SK-N-SH (cell line): Measurements from ENCODE around the gene ZSWIM3. TPM values are rescaled to one million over a fixed set of nuclear protein-coding genes. Genes with fewer than 3 reads are reported as not detected.

Source experiments
- CTCF ChIA-PET: fragments of 300-600, 350-600 bp; formaldehyde crosslinking; extraction: SDS; loops from one replicate; lab custom pipeline; 2021; lab: Yijun Ruan, JAX
- POLR2A ChIA-PET: fragments of 350-600 bp; sonication (Branson Sonifier 250); formaldehyde crosslinking; extraction: SDS; loops from one replicate; lab custom pipeline; 2020; ENCODE audit warnings: antibody characterized with exemption, inconsistent platforms; lab: Yijun Ruan, JAX
- DNase-seq: peaks from one replicate; pipeline ENCODE4 v3.0.0; 2012
- H2AFZ ChIP-seq: fragments of 200-600 bp; sonication (generic); 2 replicates; pipeline ENCODE4 v1.8.1; 2016; ENCODE audit warnings: antibody characterized with exemption, mild to moderate bottlenecking, low read depth
- H3F3A ChIP-seq: fragments of 200-600 bp; sonication (generic); replicated peaks from 2 replicates; pipeline ENCODE3; 2016; ENCODE audit warnings: antibody characterized with exemption, mild to moderate bottlenecking; ENCODE audit not compliant: insufficient read depth
- H3K27ac ChIP-seq, 2 experiments: fragments of 200-500 bp in 1 of 2; fragments of 200-600 bp in 1 of 2; sonication (Bioruptor generic) in 1 of 2; sonication (generic), shearing (Covaris generic) in 1 of 2; 2 replicates each; pipeline versions ENCODE4 v1.5.1 to v1.6.1; 2014 to 2016; ENCODE audit warnings: low read depth in 2 of 2, inconsistent platforms in 1 of 2, low read length in 1 of 2, mild to moderate bottlenecking in 1 of 2, mixed read lengths in 1 of 2
- H3K27me3 ChIP-seq: fragments of 200-600 bp; sonication (generic), shearing (Covaris generic); 2 replicates; pipeline ENCODE4 v1.6.1; 2016; ENCODE audit warnings: mixed run types; ENCODE audit not compliant: insufficient read depth
- H3K36me3 ChIP-seq, 2 experiments: fragments of 200-500 bp in 1 of 2; fragments of 200-600 bp in 1 of 2; sonication (Bioruptor generic) in 1 of 2; sonication (generic) in 1 of 2; replicated peaks in 1 of 2; 2 replicates each; pipeline versions ENCODE3 to v1.5.1; 2014 to 2016; ENCODE audit warnings: low read length in 1 of 2, mild to moderate bottlenecking in 1 of 2; ENCODE audit not compliant: insufficient read depth in 2 of 2, control insufficient read depth in 1 of 2
- H3K4me1 ChIP-seq, 2 experiments: fragments of 200-500 bp in 1 of 2; fragments of 200-600 bp in 1 of 2; sonication (Bioruptor generic) in 1 of 2; sonication (generic), shearing (Covaris generic) in 1 of 2; 2 replicates each; pipeline versions ENCODE4 v1.5.1 to v1.6.1; 2014 to 2016; ENCODE audit warnings: low read depth in 1 of 2, low read length in 1 of 2, mixed run types in 1 of 2; ENCODE audit not compliant: insufficient read depth in 2 of 2, control insufficient read depth in 1 of 2
- H3K4me2 ChIP-seq: fragments of 200-600 bp; sonication (generic), shearing (Covaris generic); 2 replicates; pipeline ENCODE4 v1.6.1; 2017; ENCODE audit warnings: mixed run types
- H3K4me3 ChIP-seq, 2 experiments: fragments of 200-500 bp in 1 of 2; fragments of 200-600 bp in 1 of 2; sonication (Bioruptor generic) in 1 of 2; sonication (generic), shearing (Covaris generic) in 1 of 2; 2 replicates each; pipeline versions ENCODE4 v1.5.1 to v1.8.1; 2014 to 2016; ENCODE audit warnings: low read depth in 2 of 2, inconsistent platforms in 1 of 2, low read length in 1 of 2, mild to moderate bottlenecking in 1 of 2, mixed read lengths in 1 of 2, moderate library complexity in 1 of 2
- H3K79me2 ChIP-seq: fragments of 200-600 bp; sonication (generic); 2 replicates; pipeline ENCODE4 v1.8.1; 2017; ENCODE audit warnings: mild to moderate bottlenecking; ENCODE audit not compliant: insufficient read depth
- H3K9ac ChIP-seq: fragments of 200-600 bp; sonication (generic); 2 replicates; pipeline ENCODE4 v1.6.1; 2017; ENCODE audit warnings: mixed run types
- H3K9me2 ChIP-seq: fragments of 200-600 bp; sonication (generic); 2 replicates; pipeline ENCODE4 v1.6.1; 2017; ENCODE audit warnings: mixed run types
- H3K9me3 ChIP-seq: fragments of 200-600 bp; sonication (generic); 2 replicates; pipeline ENCODE4 v1.6.1; 2017; ENCODE audit warnings: mixed run types, mild to moderate bottlenecking, moderate library complexity
- H4K20me1 ChIP-seq: fragments of 200-600 bp; sonication (generic); 2 replicates; pipeline ENCODE4 v1.6.1; 2017; ENCODE audit warnings: mild to moderate bottlenecking, mixed run types; ENCODE audit not compliant: insufficient read depth
- CHD2 ChIP-seq: fragments of 150-350 bp; IDR thresholded peaks from 2 replicates; pipeline ENCODE4 v1.6.1; 2018; ENCODE audit warnings: low read length; ENCODE audit not compliant: partially characterized antibody
- CTCF ChIP-seq: fragments of 200-600 bp; sonication (generic); IDR thresholded peaks from 2 replicates; pipeline ENCODE4 v1.6.1; 2017; ENCODE audit warnings: antibody characterized with exemption, mild to moderate bottlenecking, moderate library complexity
- EP300 ChIP-seq, 2 experiments: IDR thresholded peaks; 2 replicates each; pipeline versions ENCODE4 v1.4.0 to v1.6.1; 2012; ENCODE audit warnings: borderline replicate concordance in 1 of 2, low read depth in 1 of 2, low read length in 1 of 2
- IRF3 ChIP-seq: fragments of 150-350 bp; IDR thresholded peaks from 2 replicates; pipeline ENCODE4 v1.6.1; 2016; ENCODE audit warnings: mild to moderate bottlenecking, low read depth, low read length
- MAX ChIP-seq: IDR thresholded peaks from 2 replicates; pipeline ENCODE4 v1.4.0; 2012; ENCODE audit warnings: low read depth
- NRF1 ChIP-seq: IDR thresholded peaks from 2 replicates; pipeline ENCODE4 v1.6.1; 2012; ENCODE audit warnings: low read depth, mild to moderate bottlenecking, low read length
- RCOR1 ChIP-seq: fragments of 150-350 bp; IDR thresholded peaks from 2 replicates; pipeline ENCODE4 v1.6.1; 2017; ENCODE audit warnings: antibody characterized with exemption, low read length
- REST ChIP-seq: IDR thresholded peaks from 2 replicates; pipeline ENCODE4 v1.6.1; 2012; ENCODE audit warnings: mild to moderate bottlenecking, low read depth, low read length, moderate library complexity
- RFX5 ChIP-seq: IDR thresholded peaks from 2 replicates; pipeline ENCODE4 v1.6.1; 2012; ENCODE audit warnings: mild to moderate bottlenecking, improper control_type of control experiment, low read length
- SIN3A ChIP-seq: IDR thresholded peaks from 2 replicates; pipeline ENCODE4 v1.6.1; 2012; ENCODE audit warnings: low read depth, mild to moderate bottlenecking, low read length, moderate library complexity, borderline replicate concordance
- TAF1 ChIP-seq: IDR thresholded peaks from 2 replicates; pipeline ENCODE4 v1.6.1; 2012; ENCODE audit warnings: low read depth, mild to moderate bottlenecking, low read length, moderate library complexity, borderline replicate concordance
- TEAD4 ChIP-seq: IDR thresholded peaks from 2 replicates; pipeline ENCODE4 v1.4.0; 2012; ENCODE audit warnings: mild to moderate bottlenecking, borderline replicate concordance; ENCODE audit not compliant: insufficient read depth
- USF2 ChIP-seq: fragments of 150-350 bp; IDR thresholded peaks from 2 replicates; pipeline ENCODE4 v1.6.1; 2017; ENCODE audit warnings: antibody characterized with exemption, low read length, low read depth, borderline replicate concordance
- YY1 ChIP-seq: IDR thresholded peaks from 2 replicates; pipeline ENCODE4 v1.4.0; 2012; ENCODE audit warnings: low read depth, mild to moderate bottlenecking
- WGBS: methylation state at CpG from one replicate; pipeline ENCODE4 v1.1.6; 2017; ENCODE audit warnings: low lambda C conversion rate; 5-methylcytosine and 5-hydroxymethylcytosine counted together
- polyA plus RNA-seq, 3 experiments: library from polyadenylated mRNA; depleted of rRNA; stranded (reverse); fragments of >200 nt; gene quantifications; 2 replicates each; pipeline ENCODE4 v1.2.3, GENCODE V29; 2012

Gene ZSWIM3
- polyA plus RNA-seq, 1 of the 3 experiments (the other 2 are of a cell fraction): 2.3 TPM

- Histone ChIP-seq H3K9ac (no peak overlapping the region), H3K4me3 (no peak overlapping the region), H3K4me2 (peak overlapping the region; percentile 94; the same call in 1 of the 2 replicates), H3K9me3 (no peaks in the 10 kb centered on the region), H3F3A (peaks cover 10% of the 10 kb centered on the region), H3K4me1 (peaks cover 0 to 9% of the 10 kb centered on the region in 2 experiments; a peak in 2 of 4 replicates), H3K79me2 (peaks cover 14% of the 10 kb centered on the region), H3K9me2 (no peaks in the 10 kb centered on the region), H3K27me3 (no peaks in the 10 kb centered on the region), H2AFZ (no peak overlapping the region), H3K27ac (no peak overlapping the region), H4K20me1 (no peaks in the 10 kb centered on the region), H3K36me3 (peaks cover 15 to 33% of the 10 kb centered on the region in 2 experiments)
- CTCF ChIA-PET: interaction anchor here (0.8 to 4.5 kb wide), 7 partner anchors 8 to 77 kb away, joined by 3 to 41 read pairs (median 6); partner anchors contain the start of gene ZSWIM1
- WGBS: 73% methylated on average over 4 of the region's 4 CpGs
- no peak for DNase-seq
- no peak for TF ChIP-seq YY1
- no peak for TF ChIP-seq SIN3A
- no peak for TF ChIP-seq RCOR1
- no peak for TF ChIP-seq REST
- no peak for TF ChIP-seq MAX
- TF ChIP-seq EP300 (IDR thresholded peaks at IDR 0.05; ENCODE audit: borderline replicate concordance in 1 of 2, low read depth in 1 of 2, low read length in 1 of 2): no peak
- TF ChIP-seq USF2: no peak
- no peak for TF ChIP-seq IRF3
- POLR2A ChIA-PET: interaction anchor here (1.5 kb wide), 1 partner anchor 78 kb away, joined by 3 read pairs; no protein-coding TSS in a partner anchor
Measured at GRCh38 chr20:45892828-45893500, 35.5 kb downstream of the ZSWIM3 start.

GRCh38 chr20:45893831-45894230 lies 36.4 kb downstream of the ZSWIM3 start:
- DNase-seq: no peak
- H3K79me2 ChIP-seq: peaks cover 14% of the 10 kb centered on the region
- no peak for TF ChIP-seq TAF1
- TF ChIP-seq IRF3: no peak
- TF ChIP-seq RCOR1: no peak
- TF ChIP-seq SIN3A: no peak
- TF ChIP-seq CHD2: no peak
- no peak for TF ChIP-seq MAX
- TF ChIP-seq NRF1: no peak
- no peak for TF ChIP-seq TEAD4
- no peak for TF ChIP-seq CTCF
- no peak for TF ChIP-seq RFX5

More at GRCh38 chr20:45893831-45894230, 36.4 kb downstream of the ZSWIM3 start:
- Histone ChIP-seq H3K4me1 (peaks cover 0 to 9% of the 10 kb centered on the region in 2 experiments; a peak in 2 of 4 replicates), H3K9ac (no peak overlapping the region), H3K27ac (no peak overlapping the region), H3K36me3 (peaks cover 15 to 36% of the 10 kb centered on the region in 2 experiments), H3F3A (peaks cover 10% of the 10 kb centered on the region), H3K9me3 (no peaks in the 10 kb centered on the region), H3K4me2 (no peak overlapping the region), H4K20me1 (no peaks in the 10 kb centered on the region), H3K9me2 (no peaks in the 10 kb centered on the region), H3K4me3 (no peak overlapping the region), H2AFZ (no peak overlapping the region), H3K27me3 (no peaks in the 10 kb centered on the region)
- CTCF ChIA-PET: no interaction called here
- POLR2A ChIA-PET: interaction anchor here (0.6 kb wide), 1 partner anchor 100 kb away, joined by 3 read pairs; no protein-coding TSS in a partner anchor
- 89% methylated on average over 4 of the region's 4 CpGs for WGBS
